ENCODE measurements around the gene DOC2A.
"Not testable (repeated sequence)": the region's sequence is repeated elsewhere in the genome, so short reads cannot be mapped to it uniquely, and the experiment has no call there.

The DOC2A gene

GRCh38 chr16:29963021-29963743, 47.6 kb downstream of the DOC2A start:
- no peak for DNase-seq

GRCh38 chr16:29962344-29962994, 48.4 kb downstream of the DOC2A start:
- DNase-seq, result peak; percentile 86

GRCh38 chr16:29961479-29962343, 49.1 kb downstream of the DOC2A start, which contains the start of gene TMEM219:
TSS of gene TMEM219 (plus strand) at chr16:29962079. CDS start at chr16:29963144, 1,065 bp downstream.
- peak; percentile 97 for DNase-seq

- no peak for DNase-seq
Measured at GRCh38 chr16:29961127-29961478, 49.7 kb downstream of the DOC2A start.

GRCh38 chr16:29959821-29960220, 51.0 kb downstream of the DOC2A start:
- not testable (repeated sequence) for DNase-seq

GRCh38 chr16:29959293-29959692, 51.5 kb downstream of the DOC2A start:
- no peak for DNase-seq

GRCh38 chr16:29958756-29959155, 52.1 kb downstream of the DOC2A start:
- no peak for DNase-seq
